HCT116 (cell line): ENCODE data around the gene SLC8A1. TPM values are rescaled to one million over a fixed set of nuclear protein-coding genes. Genes with fewer than 3 reads are reported as not detected.

ENCODE experiments used
- ATAC-seq: fragments of 200-7000 bp; cut with Tn5 transposase; 2 replicates; pipeline ENCODE4 v1.9.1; 2020; ENCODE audit warnings: mild to moderate bottlenecking, moderate library complexity
- BruUV-seq: library from RNA; stranded (reverse); fragments of 400-500 nt; replicated peaks from 2 replicates; lab custom pipeline; 2021; lab: Mats Ljungman, UMichigan
- CTCF ChIA-PET: fragments of 300-600 bp; sonication (Branson Sonifier 250); formaldehyde crosslinking; loops from one replicate; lab custom pipeline; 2021; ENCODE audit warnings: antibody characterized with exemption; lab: Charles Lee
- POLR2A ChIA-PET: fragments of 300-600, 350-600 bp; sonication (Branson Sonifier 250); formaldehyde crosslinking; loops from one replicate; lab custom pipeline; 2021; ENCODE audit warnings: antibody characterized with exemption; lab: Charles Lee
- RAD21 ChIA-PET, 2 experiments: fragments of 300-600 bp; sonication (Branson Sonifier 250); formaldehyde crosslinking; loops; one replicate each; lab custom pipeline; 2023; ENCODE audit warnings: low total read pairs in 2 of 2; ENCODE audit not compliant: uncharacterized antibody in 2 of 2, unreplicated experiment in 2 of 2, low non-redundant PET in 1 of 2; lab: Charles Lee
- DNase-seq: peaks from one replicate; pipeline ENCODE4 v3.0.0-alpha.2; 2010; ENCODE audit warnings: low read depth, low spot score
- H2AFZ ChIP-seq: fragments of 200-600 bp; shearing (Covaris generic), sonication (generic); 2 replicates; pipeline ENCODE4 v1.6.1; 2017; ENCODE audit warnings: low read depth, mixed run types, mixed read lengths, antibody characterized with exemption, low read length; ENCODE audit not compliant: poor library complexity, severe bottlenecking
- H3K27ac ChIP-seq: 2 replicates; pipeline ENCODE4 v1.5.1; 2012; ENCODE audit warnings: low read depth, low read length
- H3K27me3 ChIP-seq: fragments of 200-600 bp; sonication (generic); 2 replicates; pipeline ENCODE4 v1.6.1; 2016; ENCODE audit warnings: mixed run types, low read length, mixed read lengths; ENCODE audit not compliant: insufficient read depth
- H3K36me3 ChIP-seq, 2 experiments: fragments of 200-500 bp in 1 of 2; fragments of 200-600 bp in 1 of 2; sonication (Bioruptor generic) in 1 of 2; sonication (generic) in 1 of 2; 2 replicates each; pipeline versions ENCODE4 v1.5.1 to v1.6.1; 2014 to 2016; ENCODE audit warnings: low read length in 2 of 2, inconsistent platforms in 1 of 2, mixed read lengths in 1 of 2, mixed run types in 1 of 2; ENCODE audit not compliant: insufficient read depth in 2 of 2, control insufficient read depth in 1 of 2
- H3K4me1 ChIP-seq, 2 experiments: fragments of 200-600 bp in 1 of 2; sonication (generic) in 1 of 2; 2 replicates each; pipeline versions ENCODE4 v1.5.1 to v1.6.1; 2012 to 2017; ENCODE audit warnings: low read length in 2 of 2, inconsistent platforms in 1 of 2, mild to moderate bottlenecking in 1 of 2, mixed read lengths in 1 of 2, mixed run types in 1 of 2, moderate library complexity in 1 of 2; ENCODE audit not compliant: insufficient read depth in 2 of 2, control insufficient read depth in 1 of 2
- H3K4me2 ChIP-seq: fragments of 200-600 bp; sonication (generic); 2 replicates; pipeline ENCODE4 v1.6.1; 2017; ENCODE audit warnings: mixed run types, low read length, mixed read lengths
- H3K4me3 ChIP-seq, 2 experiments: fragments of 200-600 bp in 1 of 2; sonication (generic) in 1 of 2; replicated peaks in 1 of 2; 2 replicates each; pipeline ENCODE4 v1.5.1; 2011 to 2016; ENCODE audit warnings: low read length in 2 of 2, control low read depth in 1 of 2, low read depth in 1 of 2, mild to moderate bottlenecking in 1 of 2, mixed read lengths in 1 of 2, mixed run types in 1 of 2
- H3K79me2 ChIP-seq: fragments of 200-600 bp; sonication (generic); 2 replicates; pipeline ENCODE4 v1.6.1; 2017; ENCODE audit warnings: mild to moderate bottlenecking, mixed run types, low read length, moderate library complexity, mixed read lengths; ENCODE audit not compliant: insufficient read depth
- H3K9ac ChIP-seq: fragments of 200-600 bp; sonication (generic); 2 replicates; pipeline ENCODE4 v1.6.1; 2016; ENCODE audit warnings: low read length, mixed read lengths
- H3K9me2 ChIP-seq: fragments of 200-600 bp; sonication (generic), shearing (Covaris generic); 2 replicates; pipeline ENCODE4 v1.6.1; 2017; ENCODE audit warnings: mixed run types, mild to moderate bottlenecking, moderate library complexity; ENCODE audit not compliant: insufficient read depth
- H3K9me3 ChIP-seq, 2 experiments: fragments of 200-500 bp in 1 of 2; fragments of 200-600 bp in 1 of 2; sonication (Bioruptor generic) in 1 of 2; sonication (generic) in 1 of 2; 2 replicates each; pipeline ENCODE4 v1.6.1; 2014 to 2017; ENCODE audit warnings: low read length in 2 of 2, mixed read lengths in 2 of 2, inconsistent platforms in 1 of 2, low read depth in 1 of 2, mild to moderate bottlenecking in 1 of 2, mixed run types in 1 of 2, moderate library complexity in 1 of 2; ENCODE audit not compliant: control insufficient read depth in 1 of 2, insufficient read depth in 1 of 2
- H4K20me1 ChIP-seq: fragments of 200-600 bp; sonication (generic), shearing (Covaris generic); 2 replicates; pipeline ENCODE4 v1.6.1; 2017; ENCODE audit warnings: mixed run types, mild to moderate bottlenecking, moderate library complexity; ENCODE audit not compliant: insufficient read depth
- CBX3 ChIP-seq: IDR thresholded peaks from 2 replicates; pipeline ENCODE4 v1.6.1; 2012; ENCODE audit warnings: low read depth
- CEBPB ChIP-seq: IDR thresholded peaks from 2 replicates; pipeline ENCODE4 v1.6.1; 2012; ENCODE audit warnings: low read depth
- EZH2phosphoT487 ChIP-seq: fragments of 200-600 bp; IDR thresholded peaks from 2 replicates; pipeline ENCODE4 v1.6.1; 2018; ENCODE audit warnings: antibody characterized with exemption, borderline replicate concordance
- JUND ChIP-seq: IDR thresholded peaks from 2 replicates; pipeline ENCODE4 v1.6.1; 2012
- MAX ChIP-seq: IDR thresholded peaks from 2 replicates; pipeline ENCODE4 v1.6.1; 2012
- POLR2A ChIP-seq: IDR thresholded peaks from 2 replicates; pipeline ENCODE4 v1.7.0; 2011; ENCODE audit warnings: borderline replicate concordance; ENCODE audit not compliant: insufficient read depth, insufficient read length; ENCODE audit errors: extremely low read depth
- POLR2AphosphoS5 ChIP-seq: IDR thresholded peaks from 2 replicates; pipeline ENCODE4 v1.6.1; 2011; ENCODE audit warnings: mild to moderate bottlenecking, low read depth, low read length, moderate library complexity
- RAD21 ChIP-seq: IDR thresholded peaks from 2 replicates; pipeline ENCODE4 v1.6.1; 2012; ENCODE audit warnings: low read depth, mild to moderate bottlenecking
- REST ChIP-seq: IDR thresholded peaks from 2 replicates; pipeline ENCODE4 v1.6.1; 2012; ENCODE audit warnings: low read depth
- SIN3A ChIP-seq: IDR thresholded peaks from 2 replicates; pipeline ENCODE4 v1.6.1; 2012; ENCODE audit warnings: low read depth
- SP1 ChIP-seq: IDR thresholded peaks from 2 replicates; pipeline ENCODE4 v1.6.1; 2012; ENCODE audit warnings: low read depth
- SRF ChIP-seq: IDR thresholded peaks from 2 replicates; pipeline ENCODE4 v1.6.1; 2012; ENCODE audit warnings: low read depth
- TCF7L2 ChIP-seq: IDR thresholded peaks from 2 replicates; pipeline ENCODE4 v1.7.0; 2011; ENCODE audit warnings: borderline replicate concordance, inconsistent platforms; ENCODE audit not compliant: insufficient read depth, insufficient read length; ENCODE audit errors: extremely low read depth
- YY1 ChIP-seq: IDR thresholded peaks from 2 replicates; pipeline ENCODE4 v1.6.1; 2011; ENCODE audit warnings: low read length, low read depth, moderate library complexity, mild to moderate bottlenecking; ENCODE audit not compliant: insufficient replicate concordance; ENCODE audit errors: extremely low read depth
- ZBTB33 ChIP-seq: IDR thresholded peaks from 2 replicates; pipeline ENCODE4 v1.6.1; 2011; ENCODE audit warnings: mild to moderate bottlenecking, low read length, moderate library complexity; ENCODE audit not compliant: insufficient replicate concordance; ENCODE audit errors: extremely low read depth
- ZFX ChIP-seq: fragments of 450-650 bp; IDR thresholded peaks from 2 replicates; pipeline ENCODE4 v1.6.1; 2017
- ZNF274 ChIP-seq: fragments of 200-500 bp; sonication (Bioruptor generic); IDR thresholded peaks from 2 replicates; pipeline ENCODE4 v1.6.1; 2014; ENCODE audit warnings: mild to moderate bottlenecking, low read depth, low read length, inconsistent platforms
- intact Hi-C: fragments of 100-400 bp; cut with micrococcal nuclease; formaldehyde crosslinking; loops from 2 replicates; pipeline ENCODE4 v1.10.0; 2022
- total RNA-seq: library from RNA; stranded (reverse); gene quantifications from one replicate; pipeline ENCODE4 v1.2.1, GENCODE V29; 2021; ENCODE audit not compliant: unreplicated experiment

Gene SLC8A1
- total RNA-seq, 1 experiment from 2014 or later = 0.07 TPM

GRCh38 chr2:40311026-40311425 is 140.9 kb downstream of the SLC8A1 start:
- intact Hi-C loops = no loop called here
- no peak overlapping the region for H2AFZ ChIP-seq
- H3K4me3 ChIP-seq = no peak overlapping the region
- DNase-seq (no peak), ATAC-seq (no peak)
- H3K9ac ChIP-seq = no peak overlapping the region
- H3K9me2 ChIP-seq = no peaks in the 10 kb centered on the region
- TF ChIP-seq SRF (no peak), YY1 (no peak), EZH2phosphoT487 (no peak), JUND (no peak), TCF7L2 (no peak), CEBPB (no peak), MAX (no peak), SP1 (no peak), CBX3 (no peak), ZFX (no peak), RAD21 (no peak)
- no peak overlapping the region for H3K4me2 ChIP-seq
- H3K27me3 ChIP-seq = peaks cover 4% of the 10 kb centered on the region; the same call in 1 of the 2 replicates
- BruUV-seq = no TSS peak
- no peaks in the 10 kb centered on the region for H3K36me3 ChIP-seq
- H3K27ac ChIP-seq = no peak overlapping the region
- CTCF ChIA-PET = no interaction called here
- H3K4me1 ChIP-seq = no peaks in the 10 kb centered on the region
- H3K9me3 ChIP-seq = no peaks in the 10 kb centered on the region
- RAD21 ChIA-PET = no interaction called here
- no peaks in the 10 kb centered on the region for H4K20me1 ChIP-seq
- POLR2A ChIA-PET = no interaction called here
- H3K79me2 ChIP-seq = no peaks in the 10 kb centered on the region

- H4K20me1 ChIP-seq = no peaks in the 10 kb centered on the region
- ChIA-PET CTCF (no interaction called here), RAD21 (no interaction called here), POLR2A (no interaction called here)
- H2AFZ ChIP-seq = no peak overlapping the region
- no peaks in the 10 kb centered on the region for H3K4me1 ChIP-seq
- H3K4me3 ChIP-seq = no peak overlapping the region
- H3K9me3 ChIP-seq = no peaks in the 10 kb centered on the region
- peaks cover 6% of the 10 kb centered on the region; the same call in 1 of the 2 replicates for H3K27me3 ChIP-seq
- ATAC-seq (no peak), DNase-seq (no peak)
- no peaks in the 10 kb centered on the region for H3K36me3 ChIP-seq
- H3K79me2 ChIP-seq = no peaks in the 10 kb centered on the region
- H3K9me2 ChIP-seq = no peaks in the 10 kb centered on the region
- H3K9ac ChIP-seq = no peak overlapping the region
- no peak overlapping the region for H3K27ac ChIP-seq
- BruUV-seq = no TSS peak
- intact Hi-C loops = no loop called here
- H3K4me2 ChIP-seq = no peak overlapping the region
- no peak for TF ChIP-seq POLR2A
- no peak for TF ChIP-seq SIN3A
- TF ChIP-seq RAD21 = no peak
- no peak for TF ChIP-seq JUND
- no peak for TF ChIP-seq POLR2AphosphoS5
- no peak for TF ChIP-seq TCF7L2
- TF ChIP-seq ZNF274 = no peak
- no peak for TF ChIP-seq YY1
- TF ChIP-seq REST = no peak
- TF ChIP-seq ZBTB33 = no peak
- no peak for TF ChIP-seq SP1
- TF ChIP-seq ZFX = no peak
Observed at GRCh38 chr2:40310303-40310702, 141.6 kb downstream of the SLC8A1 start.
